ENCODE measurements around the gene C9orf72. TPM values are rescaled to one million over a fixed set of nuclear protein-coding genes. Genes with fewer than 3 reads are reported as not detected.

C9orf72 gene
- total and polyA plus RNA-seq, 2 of the 8 experiments (the other 6 are each of a cell fraction or from before 2014, with no cell fraction given): 7.2 to 17.5 TPM

GRCh38 chr9:27622693-27623340 is 49.5 kb upstream of the C9orf72 start (continued):
- no peak for TF ChIP-seq HDAC2 (IDR thresholded peaks at IDR 0.05; ENCODE audit: borderline replicate concordance in 1 of 2, low read depth in 2 of 2, low read length in 2 of 2)
